Right ventricle myocardium superior (tissue), 1 donor: Measurements from ENCODE around the gene SHE. TPM values are rescaled to one million over a fixed set of nuclear protein-coding genes. Genes with fewer than 3 reads are reported as not detected.
"Not testable (repeated sequence)": the region's sequence is repeated elsewhere in the genome, so short reads cannot be mapped to it uniquely, and the experiment has no call there.

Experiments
- ATAC-seq: fragments of 200-7000 bp; cut with Tn5 transposase; one replicate; pipeline ENCODE4 v1.9.1; 2020; ENCODE audit warnings: mild to moderate bottlenecking; ENCODE audit not compliant: poor library complexity
- DNase-seq: peaks from one replicate; pipeline ENCODE4 v3.0.0-alpha.2; 2020
- intact Hi-C: fragments of 100-400 bp; cut with DNase I; formaldehyde crosslinking; loops from one replicate; pipeline ENCODE4 v1.11.2; 2022
- long read RNA-seq: library from polyadenylated mRNA; unstranded; transcript quantifications from one replicate; pipeline ENCODE4 v2.0.0, GENCODE V29; 2021
- total RNA-seq: library from RNA; stranded (reverse); fragmentation: NEBNext Ultra II Directional; extraction: Animal tissue kit (Norgen Biotek cat#: 25700); gene quantifications from one replicate; pipeline ENCODE4 v1.2.1, GENCODE V29; 2021
- donor health status: DM: no; HTN: yes; CAD: no; lungs with severe emphysema.

SHE gene
- 11.0 TPM for total RNA-seq
- long read RNA-seq, full-length matches to known transcripts = 17 of 45 reads
- long read RNA-seq, partial matches to known transcripts = 5 of 45 reads
- long read RNA-seq, other reads (novel, unspliced or antisense) = 23 of 45 reads

GRCh38 chr1:154502066-154502743 is at the start of gene SHE, which contains the start of gene TDRD10:
SHE (minus strand) TSS chr1:154502412; CDS start chr1:154502026, 386 bp downstream.
TDRD10 (plus strand) TSS chr1:154502219; CDS start chr1:154506904, 4,685 bp downstream.
- DNase-seq (peak; percentile 75), ATAC-seq (peak; percentile 69)
- intact Hi-C loops = no loop called here

GRCh38 chr1:154551474-154551873 is 49.3 kb upstream of the SHE start:
- ATAC-seq = no peak
- no peak for DNase-seq
- intact Hi-C loops = no loop called here

DNA sequence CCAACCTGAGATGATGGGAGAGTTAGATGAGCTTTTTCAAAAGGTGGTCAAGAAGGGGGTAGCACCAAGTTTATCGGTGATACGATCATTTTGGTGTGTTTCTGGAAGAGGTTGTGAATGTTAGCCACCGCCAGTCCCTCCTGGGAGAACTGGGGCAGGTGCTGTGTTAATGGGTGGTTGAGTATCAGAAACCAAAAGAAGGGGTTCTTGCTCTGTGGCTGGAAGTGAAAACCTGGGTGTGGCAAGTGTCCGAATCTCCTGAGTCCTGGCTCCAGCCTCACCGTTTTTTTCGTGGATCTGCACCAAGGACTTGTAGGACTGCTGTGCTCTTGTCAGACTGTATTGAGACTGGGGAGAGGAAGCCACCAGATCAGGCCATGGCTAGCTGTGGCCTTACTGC is 48.4 kb upstream of the SHE start:
- no peak for DNase-seq
- intact Hi-C loops = no loop called here
- ATAC-seq = no peak

DNA sequence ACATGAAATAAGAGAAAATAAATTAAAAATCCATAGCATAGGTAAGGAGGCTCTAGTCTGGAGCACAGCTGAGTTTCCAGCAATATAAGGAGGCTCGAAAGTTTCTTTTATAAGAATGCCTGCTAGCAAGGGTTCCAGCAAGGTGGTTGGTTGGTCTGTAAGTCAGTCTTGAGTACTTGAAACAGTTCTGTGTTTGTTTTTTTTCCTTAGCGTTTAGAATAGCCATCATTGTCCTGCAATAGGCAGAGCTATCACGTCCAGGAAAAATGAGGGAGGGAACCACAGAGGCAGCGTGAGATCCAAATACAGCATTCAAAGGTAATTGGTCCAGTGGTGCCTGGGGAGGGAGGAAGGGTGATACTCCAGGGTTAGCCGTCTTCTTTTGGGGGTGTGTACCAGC is 47.9 kb upstream of the SHE start:
- intact Hi-C loops = no loop called here
- no peak for DNase-seq
- no peak for ATAC-seq

DNA sequence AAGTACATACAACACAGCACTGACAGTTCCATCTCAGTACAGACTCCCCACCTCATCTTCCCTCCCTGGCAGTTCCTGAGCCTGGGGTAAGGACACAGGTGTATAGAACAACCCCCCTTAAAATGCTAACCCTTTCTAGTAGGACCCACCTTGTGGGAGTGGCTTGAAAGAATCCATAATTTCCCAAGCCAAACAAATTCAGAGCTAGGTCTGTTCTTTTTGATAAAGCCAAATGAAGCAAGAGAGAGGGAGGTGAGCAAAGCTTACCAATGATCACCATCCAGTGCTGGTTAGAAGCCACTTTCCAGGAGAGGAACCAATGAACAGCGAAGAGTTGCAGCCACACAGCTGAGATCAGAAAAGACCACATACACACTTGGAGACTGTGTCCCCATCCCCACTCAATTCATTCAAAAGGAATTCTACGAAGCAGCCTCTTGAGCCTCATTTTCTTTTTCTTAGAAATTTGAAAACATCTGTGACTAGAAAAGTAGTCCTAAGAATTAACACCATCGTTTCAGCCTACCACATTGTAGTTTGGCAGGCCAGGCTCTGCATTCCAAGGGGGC is 47.1 kb upstream of the SHE start:
- ATAC-seq = no peak
- no peak for DNase-seq
- intact Hi-C loops = loop anchor here (5.0 kb wide), 1 partner anchor 67 kb away; no protein-coding TSS in a partner anchor

DNA sequence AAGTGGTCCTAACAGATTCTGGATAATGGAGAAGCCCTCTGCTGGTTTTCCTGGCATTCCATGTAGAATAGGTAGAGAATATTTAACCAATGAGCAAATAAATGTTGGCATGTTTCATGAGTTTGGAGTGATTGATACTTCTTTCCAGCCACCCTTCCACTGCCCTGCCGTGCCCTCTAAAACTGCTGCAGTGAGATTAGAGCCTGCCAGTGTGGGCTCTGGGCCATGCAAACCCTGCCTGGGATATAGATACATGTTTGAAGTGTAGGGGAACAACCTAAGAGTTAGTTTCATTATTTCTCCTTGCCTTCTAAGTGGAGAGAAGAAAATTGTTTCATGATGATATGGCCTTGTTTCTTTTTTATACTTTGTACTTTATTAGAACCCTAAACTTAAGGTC is 45.8 kb upstream of the SHE start:
- ATAC-seq = peak; percentile 86
- DNase-seq = peak; percentile 61
- intact Hi-C loops = loop anchor here (5.0 kb wide), 1 partner anchor 66 kb away; no protein-coding TSS in a partner anchor

DNA sequence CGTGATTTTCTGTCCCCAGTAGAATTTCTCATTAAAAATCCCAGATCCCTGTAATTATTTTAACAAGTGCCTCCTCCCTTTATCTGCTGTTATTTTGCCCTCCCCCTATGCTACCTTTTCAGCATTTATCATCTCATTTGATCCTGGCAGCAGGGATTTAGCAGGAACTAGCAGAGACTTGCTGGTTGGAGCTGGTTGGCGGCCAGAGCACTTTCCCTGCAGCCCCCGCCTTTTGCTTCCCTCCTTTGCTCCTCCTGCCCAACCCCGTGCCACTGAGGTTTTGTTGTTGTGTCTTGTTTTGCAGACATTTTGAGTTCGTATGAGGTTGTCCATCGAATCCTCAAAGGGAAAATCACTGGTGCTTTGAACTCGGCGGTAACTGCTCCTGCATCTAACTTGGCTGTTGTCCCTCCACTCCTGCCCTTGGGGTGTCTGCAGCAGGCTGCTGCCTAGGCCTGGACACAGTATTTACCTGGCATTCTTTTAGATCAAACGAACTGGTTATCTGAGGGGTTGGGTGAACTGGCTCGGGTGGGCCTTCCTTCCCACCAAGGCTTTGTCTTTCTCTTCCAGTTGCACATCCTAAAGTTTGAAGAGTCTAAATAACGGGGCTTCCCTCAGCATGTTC is 45.0 kb upstream of the SHE start:
- intact Hi-C loops = loop anchor here (5.0 kb wide), 1 partner anchor 65 kb away; no protein-coding TSS in a partner anchor
- DNase-seq = no peak
- no peak for ATAC-seq

DNA sequence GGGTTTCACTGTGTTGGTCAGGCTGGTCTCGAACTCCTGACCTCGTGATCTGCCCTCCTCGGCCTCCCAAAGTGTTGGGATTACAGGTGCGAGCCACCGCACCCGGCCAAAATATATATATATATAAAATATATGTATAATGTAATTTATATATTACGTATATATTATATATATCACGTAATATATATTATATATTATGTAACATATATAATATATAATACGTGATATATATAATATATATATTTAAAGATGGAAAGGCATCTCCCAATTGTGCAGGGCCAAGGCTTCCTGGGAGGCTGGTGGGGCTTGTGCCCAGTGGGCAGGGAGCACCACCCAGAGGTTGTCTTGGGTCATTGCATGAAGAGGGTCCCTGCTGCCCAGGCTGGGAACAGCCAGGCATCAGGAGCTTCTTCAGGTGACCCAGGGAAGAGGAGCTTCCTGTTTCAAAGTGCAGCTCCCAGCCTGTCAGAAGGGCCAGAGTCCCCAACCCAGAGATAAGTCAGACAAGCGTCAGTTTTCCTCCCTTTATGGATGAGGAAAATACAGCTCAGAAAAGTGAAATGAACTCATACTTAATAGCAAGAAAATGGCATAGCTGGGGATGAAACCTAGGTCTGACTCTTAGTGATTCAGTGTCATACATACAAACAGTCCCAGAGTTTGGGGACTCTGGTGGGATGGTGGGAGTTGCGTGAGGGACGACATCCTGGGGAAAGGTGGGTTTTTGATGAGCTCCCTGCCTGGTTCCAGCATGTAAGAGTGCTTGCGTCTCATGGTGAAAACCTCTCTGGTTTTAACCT is 44.3 kb upstream of the SHE start:
- intact Hi-C loops = loop anchor here (5.0 kb wide), 1 partner anchor 64 kb away; no protein-coding TSS in a partner anchor
- ATAC-seq = peak; percentile 71
- peak; percentile 67 for DNase-seq

DNA sequence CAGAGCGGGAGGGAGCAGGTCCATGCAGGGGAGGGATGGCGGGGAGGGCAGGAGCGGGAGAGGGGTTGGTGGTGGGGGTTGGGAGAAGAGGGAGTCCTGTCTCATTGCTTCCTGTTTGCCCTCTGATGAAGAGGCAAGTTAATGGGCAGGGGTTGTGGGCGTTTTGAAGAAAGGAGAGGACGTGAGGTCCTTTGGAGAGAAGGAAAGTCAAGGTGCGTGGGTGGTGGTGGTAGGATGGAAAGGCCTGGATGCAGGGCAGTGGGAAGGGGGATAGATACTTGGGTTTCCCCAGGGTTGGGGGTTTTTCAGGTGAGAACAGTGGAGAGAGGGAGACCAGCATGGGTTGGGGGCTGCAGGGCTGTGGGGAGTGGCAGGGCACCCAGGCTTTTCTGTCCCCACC is 39.0 kb upstream of the SHE start:
- DNase-seq = no peak
- no peak for ATAC-seq
- intact Hi-C loops = no loop called here

DNA sequence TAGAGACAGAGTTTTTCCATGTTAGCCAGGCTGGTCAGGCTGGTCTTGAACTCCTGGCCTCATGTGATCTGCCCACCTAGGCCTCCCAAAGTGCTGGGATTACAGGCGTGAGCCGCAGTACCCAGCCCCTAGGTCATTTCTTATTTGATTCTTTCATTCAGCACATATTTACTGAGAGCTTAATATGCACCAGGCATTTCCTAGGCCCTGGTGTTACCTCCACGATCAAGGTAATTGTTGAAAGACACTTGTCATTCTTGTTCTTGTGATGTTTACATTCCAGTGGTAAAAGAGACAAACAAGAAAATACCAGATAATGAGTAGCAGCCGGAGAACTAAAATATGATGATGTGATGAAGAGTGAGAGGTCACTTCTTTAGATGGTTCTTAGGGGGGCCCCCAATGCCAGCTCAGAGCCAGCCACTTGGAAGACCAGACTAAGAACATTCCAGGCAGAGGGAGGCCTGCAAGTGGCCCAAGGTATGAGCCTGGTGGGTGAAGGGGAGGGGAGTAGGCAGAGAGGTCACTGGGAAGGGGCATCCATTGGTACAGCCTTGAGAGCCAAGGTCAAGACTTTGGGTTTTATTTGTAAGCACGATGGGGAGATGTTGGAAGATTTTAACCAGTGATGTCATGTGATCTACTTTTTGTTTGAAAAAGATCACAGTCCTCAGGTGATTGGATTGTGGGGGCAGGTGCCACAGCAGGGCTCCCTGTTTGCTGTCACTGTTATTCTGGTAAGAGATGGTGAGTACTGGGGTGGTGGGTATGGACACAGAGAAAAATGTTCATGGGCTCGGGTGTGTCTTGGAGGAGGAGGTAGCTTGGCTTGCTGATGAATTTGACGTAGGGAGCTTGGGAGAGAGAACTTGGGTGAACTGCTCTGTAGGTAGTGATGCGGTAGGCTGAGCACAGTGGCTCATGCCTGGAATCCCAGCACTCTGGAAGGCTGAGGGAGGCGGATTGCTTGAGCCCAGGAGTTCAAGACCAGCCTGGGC is 37.6 kb upstream of the SHE start:
- ATAC-seq (no peak), DNase-seq (no peak)
- intact Hi-C loops = no loop called here

DNA sequence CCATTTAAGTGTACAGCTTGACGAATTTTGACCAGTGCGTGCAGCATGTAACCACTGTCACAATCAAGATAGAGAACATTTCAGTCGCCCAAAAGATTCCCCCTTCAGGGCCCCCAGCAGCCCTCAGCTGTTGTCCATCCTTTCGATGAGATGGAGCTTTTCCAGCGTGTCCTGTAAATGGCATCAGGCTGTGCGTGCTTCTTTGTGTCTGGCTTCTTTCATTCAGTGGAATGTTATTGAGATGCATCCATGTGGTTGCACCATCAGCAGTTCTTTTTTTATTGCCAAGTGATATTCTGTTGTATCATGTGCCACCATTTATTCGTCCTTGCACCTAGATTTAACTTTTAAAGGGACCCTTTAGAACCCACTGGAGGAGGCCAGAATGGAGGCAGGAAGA is 34.4 kb upstream of the SHE start:
- DNase-seq (no peak), ATAC-seq (no peak)
- intact Hi-C loops = no loop called here

GRCh38 chr1:154533952-154534844 is 32.0 kb upstream of the SHE start:
- ATAC-seq (peak; percentile 38), DNase-seq (no peak)
- intact Hi-C loops = no loop called here

- ATAC-seq, intact Hi-C loops, DNase-seq: not testable (repeated sequence)
Measured at GRCh38 chr1:154531950-154532349, 29.7 kb upstream of the SHE start.

DNA sequence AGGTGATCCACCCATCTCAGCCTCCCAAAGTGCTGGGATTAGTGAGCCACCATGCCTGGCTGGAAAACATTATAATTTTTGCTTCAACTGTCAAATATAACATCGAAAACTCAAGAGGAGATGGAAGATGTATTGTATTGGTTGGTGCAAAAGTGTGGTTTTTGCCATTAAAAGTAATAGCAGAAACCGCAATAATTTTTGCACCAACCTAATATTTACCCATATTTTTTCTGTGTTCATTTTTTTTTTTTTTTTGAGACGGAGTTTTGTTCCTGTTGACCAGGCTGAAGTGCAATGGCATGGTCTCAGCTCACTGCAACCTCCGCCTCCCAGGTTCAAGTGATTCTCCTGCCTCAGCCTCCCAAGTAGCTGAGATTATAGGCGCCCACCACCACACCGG is 27.1 kb upstream of the SHE start:
- intact Hi-C loops = no loop called here
- ATAC-seq (no peak), DNase-seq (no peak)

GRCh38 chr1:154527192-154527591 is 25.0 kb upstream of the SHE start:
- intact Hi-C loops = no loop called here
- no peak for DNase-seq

DNA sequence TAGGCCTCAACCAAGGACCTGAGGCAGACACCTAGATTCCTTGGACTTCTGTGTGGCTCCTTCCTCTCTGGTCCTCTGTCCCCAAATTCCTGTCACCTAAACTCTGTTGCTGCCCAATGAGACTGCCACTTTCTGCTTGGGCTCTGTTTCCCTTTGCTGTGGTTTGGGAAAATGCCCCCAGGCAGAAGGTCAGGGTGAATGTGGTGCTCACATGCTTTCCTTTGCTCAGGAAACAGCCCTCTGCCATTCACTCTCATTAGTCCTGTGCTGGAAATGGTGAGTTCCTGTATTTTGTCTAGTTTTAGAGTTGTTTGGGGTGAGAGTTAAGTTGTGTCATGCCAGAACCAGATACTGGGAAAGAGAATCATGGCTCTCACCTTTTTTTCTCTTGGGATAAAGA is 22.7 kb upstream of the SHE start:
- ATAC-seq (no peak), DNase-seq (no peak)
- intact Hi-C loops = no loop called here

More at GRCh38 chr1:154527192-154527591, 25.0 kb upstream of the SHE start:
- ATAC-seq = no peak

- no peak for DNase-seq
- intact Hi-C loops = no loop called here
- no peak for ATAC-seq
Measured at GRCh38 chr1:154521695-154522094, 19.5 kb upstream of the SHE start.
